Neural progenitor cell (in vitro differentiated cells): ENCODE results near the gene FJX1. TPM values are rescaled to one million over a fixed set of nuclear protein-coding genes. Genes with fewer than 3 reads are reported as not detected.
A peak's percentile ranks its signal among the peaks of the same experiment; 100 is the strongest.

Source experiments
- DNase-seq: peaks from one replicate; pipeline ENCODE4 v3.0.0-alpha.2; 2016; ENCODE audit warnings: low spot score
- H2AFZ ChIP-seq: fragments of 200-600 bp; sonication (generic); replicated peaks from 2 replicates; pipeline ENCODE4 v1.6.1; 2016; ENCODE audit warnings: antibody characterized with exemption
- H3F3A ChIP-seq: fragments of 200-600 bp; sonication (generic); 2 replicates; pipeline ENCODE4 v1.6.1; 2016; ENCODE audit warnings: antibody characterized with exemption, low read depth
- H3K27ac ChIP-seq: fragments of 200-600 bp; sonication (generic); 2 replicates; pipeline ENCODE4 v1.5.1; 2016; ENCODE audit warnings: mild to moderate bottlenecking
- H3K27me3 ChIP-seq: fragments of 200-600 bp; sonication (generic); 2 replicates; pipeline ENCODE4 v1.6.1; 2016; ENCODE audit warnings: mild to moderate bottlenecking, moderate library complexity
- H3K36me3 ChIP-seq: fragments of 200-600 bp; sonication (generic); 2 replicates; pipeline ENCODE4 v1.5.1; 2016
- H3K4me1 ChIP-seq: fragments of 200-600 bp; sonication (generic); 2 replicates; pipeline ENCODE4 v1.6.1; 2016; ENCODE audit warnings: mixed run types
- H3K4me2 ChIP-seq: fragments of 200-600 bp; sonication (generic); 2 replicates; pipeline ENCODE4 v1.6.1; 2016
- H3K4me3 ChIP-seq: fragments of 200-600 bp; sonication (generic); 2 replicates; pipeline ENCODE4 v1.5.1; 2016
- H3K79me2 ChIP-seq: fragments of 200-600 bp; sonication (generic); 2 replicates; pipeline ENCODE4 v1.6.1; 2016; ENCODE audit warnings: low read depth
- H3K9ac ChIP-seq: fragments of 200-600 bp; sonication (generic); 2 replicates; pipeline ENCODE4 v1.6.1; 2016
- H3K9me3 ChIP-seq: fragments of 200-600 bp; sonication (generic); 2 replicates; pipeline ENCODE4 v1.5.1; 2016; ENCODE audit warnings: low read depth
- H4K20me1 ChIP-seq: fragments of 200-600 bp; sonication (generic); 2 replicates; pipeline ENCODE4 v1.6.1; 2016; ENCODE audit warnings: low read depth
- H3K27ac Mint-ChIP-seq: 3 replicates; pipeline ENCODE4 v1.8.0; 2021; ENCODE audit warnings: mixed read lengths
- H3K27me3 Mint-ChIP-seq: 2 replicates; pipeline ENCODE4 v1.8.0; 2022; ENCODE audit warnings: low read depth, mild to moderate bottlenecking, inconsistent platforms, moderate library complexity, mixed read lengths; ENCODE audit not compliant: insufficient read depth
- H3K36me3 Mint-ChIP-seq: 3 replicates; pipeline ENCODE4 v1.8.0; 2021; ENCODE audit warnings: mixed read lengths
- H3K4me1 Mint-ChIP-seq: 3 replicates; pipeline ENCODE4 v1.8.0; 2021; ENCODE audit warnings: mixed read lengths
- H3K4me3 Mint-ChIP-seq: 3 replicates; pipeline ENCODE4 v1.8.0; 2021; ENCODE audit warnings: mild to moderate bottlenecking, moderate library complexity, mixed read lengths
- H3K9me3 Mint-ChIP-seq: 3 replicates; pipeline ENCODE4 v1.8.0; 2020; ENCODE audit warnings: mixed read lengths
- EZH2 ChIP-seq: fragments of 200-600 bp; sonication (generic); IDR thresholded peaks from 2 replicates; pipeline ENCODE4 v1.6.1; 2017; ENCODE audit warnings: antibody characterized with exemption, mild to moderate bottlenecking, moderate library complexity
- EZH2phosphoT487 ChIP-seq: fragments of 200-600 bp; sonication (generic); IDR thresholded peaks from 2 replicates; pipeline ENCODE4 v1.6.1; 2017; ENCODE audit warnings: antibody characterized with exemption
- total RNA-seq: library from RNA; depleted of rRNA; stranded (reverse); fragments of >200 nt; gene quantifications from 2 replicates; pipeline ENCODE4 v1.2.3, GENCODE V29; 2015; ENCODE audit warnings: low replicate concordance
- TF ChIP-seq, protein P1 (sequence below): fragments of 200-600 bp; sonication (generic); IDR thresholded peaks from 2 replicates; pipeline ENCODE4 v1.5.1; 2017; ENCODE audit warnings: antibody characterized with exemption, mild to moderate bottlenecking

Gene FJX1
- total RNA-seq, 1 donor from 2014 or later = 53.3 TPM

GRCh38 chr11:35633827-35634423 lies 15.7 kb downstream of the FJX1 start:
- H3K36me3 ChIP-seq = no peaks in the 10 kb centered on the region
- H3K9me3 ChIP-seq = no peaks in the 10 kb centered on the region
- no peak overlapping the region for H3K9ac ChIP-seq
- peaks cover 2% of the 10 kb centered on the region for H3K9me3 Mint-ChIP-seq
- no peaks in the 10 kb centered on the region for H3K36me3 Mint-ChIP-seq
- no peaks in the 10 kb centered on the region for H3K79me2 ChIP-seq
- H3K4me1 Mint-ChIP-seq = peaks cover 30% of the 10 kb centered on the region
- H4K20me1 ChIP-seq = no peaks in the 10 kb centered on the region
- no peak overlapping the region for H3K27ac ChIP-seq
- no peak overlapping the region for H3K4me2 ChIP-seq
- no peak overlapping the region for H2AFZ ChIP-seq
- no peak overlapping the region for H3K4me3 ChIP-seq
- no peaks in the 10 kb centered on the region for H3K4me1 ChIP-seq
- H3K4me3 Mint-ChIP-seq = no peak overlapping the region
- H3F3A ChIP-seq = no peaks in the 10 kb centered on the region
- no peaks in the 10 kb centered on the region for H3K27me3 Mint-ChIP-seq
- no peak for TF ChIP-seq EZH2
- TF ChIP-seq, protein P1, sequence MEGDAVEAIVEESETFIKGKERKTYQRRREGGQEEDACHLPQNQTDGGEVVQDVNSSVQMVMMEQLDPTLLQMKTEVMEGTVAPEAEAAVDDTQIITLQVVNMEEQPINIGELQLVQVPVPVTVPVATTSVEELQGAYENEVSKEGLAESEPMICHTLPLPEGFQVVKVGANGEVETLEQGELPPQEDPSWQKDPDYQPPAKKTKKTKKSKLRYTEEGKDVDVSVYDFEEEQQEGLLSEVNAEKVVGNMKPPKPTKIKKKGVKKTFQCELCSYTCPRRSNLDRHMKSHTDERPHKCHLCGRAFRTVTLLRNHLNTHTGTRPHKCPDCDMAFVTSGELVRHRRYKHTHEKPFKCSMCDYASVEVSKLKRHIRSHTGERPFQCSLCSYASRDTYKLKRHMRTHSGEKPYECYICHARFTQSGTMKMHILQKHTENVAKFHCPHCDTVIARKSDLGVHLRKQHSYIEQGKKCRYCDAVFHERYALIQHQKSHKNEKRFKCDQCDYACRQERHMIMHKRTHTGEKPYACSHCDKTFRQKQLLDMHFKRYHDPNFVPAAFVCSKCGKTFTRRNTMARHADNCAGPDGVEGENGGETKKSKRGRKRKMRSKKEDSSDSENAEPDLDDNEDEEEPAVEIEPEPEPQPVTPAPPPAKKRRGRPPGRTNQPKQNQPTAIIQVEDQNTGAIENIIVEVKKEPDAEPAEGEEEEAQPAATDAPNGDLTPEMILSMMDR = no peak
- no peak for TF ChIP-seq EZH2phosphoT487
- no peak overlapping the region for H3K27ac Mint-ChIP-seq
- peaks cover 11% of the 10 kb centered on the region for H3K27me3 ChIP-seq
- no peak for DNase-seq

DNA sequence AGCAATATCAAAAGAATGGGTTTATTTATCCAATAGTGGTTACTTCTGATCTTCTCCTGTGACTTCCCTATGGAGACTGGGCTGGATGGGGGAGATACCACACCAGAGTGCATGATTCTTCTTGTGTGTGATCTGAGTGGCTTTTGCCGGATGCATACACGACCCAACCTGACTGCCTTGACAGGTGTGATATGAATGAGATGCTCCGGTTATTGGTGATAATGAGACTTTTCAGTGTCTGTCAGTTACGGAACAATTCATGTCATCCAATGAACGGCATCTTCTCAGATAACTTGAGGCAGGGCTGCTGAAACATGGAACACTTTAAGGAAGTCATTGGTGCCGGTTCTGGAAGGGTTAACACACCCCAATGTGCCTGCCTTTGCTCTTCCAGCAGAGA lies 17.7 kb downstream of the FJX1 start:
- TF ChIP-seq, protein P1 = no peak
- TF ChIP-seq EZH2 = no peak
- TF ChIP-seq EZH2phosphoT487 = no peak
- Histone ChIP-seq H3K36me3 (no peaks in the 10 kb centered on the region), H3K4me3 (no peak overlapping the region), H3K4me2 (no peak overlapping the region), H3K4me1 (peaks cover under 1% of the 10 kb centered on the region), H3K9me3 (no peaks in the 10 kb centered on the region), H3F3A (peaks cover 6% of the 10 kb centered on the region), H3K27ac (no peak overlapping the region), H3K27me3 (peaks cover 11% of the 10 kb centered on the region), H4K20me1 (no peaks in the 10 kb centered on the region), H3K79me2 (no peaks in the 10 kb centered on the region), H3K9ac (no peak overlapping the region), H2AFZ (no peak overlapping the region)
- no peaks in the 10 kb centered on the region for H3K36me3 Mint-ChIP-seq
- peaks cover 36% of the 10 kb centered on the region for H3K4me1 Mint-ChIP-seq
- no peak overlapping the region for H3K4me3 Mint-ChIP-seq
- no peaks in the 10 kb centered on the region for H3K27me3 Mint-ChIP-seq
- peaks cover 2% of the 10 kb centered on the region for H3K9me3 Mint-ChIP-seq
- H3K27ac Mint-ChIP-seq = no peak overlapping the region
- DNase-seq = no peak

DNA sequence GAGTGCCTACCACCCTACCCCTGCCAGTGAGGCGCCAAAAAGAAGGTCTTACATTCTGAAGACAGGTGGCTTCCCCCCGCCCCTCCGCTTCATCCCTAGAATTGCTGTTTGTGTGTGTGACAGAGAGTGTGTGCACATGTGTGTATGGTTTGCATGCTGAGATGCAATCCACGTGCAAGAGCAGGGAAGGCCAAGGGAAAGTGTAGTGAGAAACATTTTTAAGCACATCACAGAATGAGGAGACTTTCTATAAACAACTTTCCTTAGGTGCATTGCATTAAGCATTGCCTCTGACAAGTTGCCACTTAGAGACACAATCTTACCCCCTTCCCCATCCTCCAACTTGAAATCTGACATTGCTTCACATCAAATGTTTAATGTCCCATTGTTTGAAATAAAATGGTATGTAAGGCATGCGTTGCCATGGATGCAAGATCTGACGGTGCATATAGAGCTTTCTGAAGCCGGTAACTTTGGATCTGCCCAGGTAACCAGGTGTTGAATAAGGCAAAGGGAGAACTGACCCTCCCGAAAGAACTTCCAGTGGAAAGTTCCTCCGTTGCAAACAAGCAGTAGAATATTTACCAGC lies 21.4 kb downstream of the FJX1 start:
- no peak overlapping the region for H3K4me3 ChIP-seq
- TF ChIP-seq, protein P1 = no peak
- TF ChIP-seq EZH2 (no peak), EZH2phosphoT487 (no peak)
- H3K4me2 ChIP-seq = no peak overlapping the region
- H3K79me2 ChIP-seq = no peaks in the 10 kb centered on the region
- H3K27ac Mint-ChIP-seq = no peak overlapping the region
- no peaks in the 10 kb centered on the region for H4K20me1 ChIP-seq
- H3K9me3 ChIP-seq = no peaks in the 10 kb centered on the region
- no peak overlapping the region for H2AFZ ChIP-seq
- H3K27me3 ChIP-seq = peaks cover 11% of the 10 kb centered on the region
- H3K36me3 Mint-ChIP-seq = no peaks in the 10 kb centered on the region
- H3K27me3 Mint-ChIP-seq = no peaks in the 10 kb centered on the region
- peak overlapping the region; percentile 14 for H3K4me3 Mint-ChIP-seq
- H3K27ac ChIP-seq = no peak overlapping the region
- peaks cover 51% of the 10 kb centered on the region for H3K4me1 Mint-ChIP-seq
- DNase-seq = no peak
- no peaks in the 10 kb centered on the region for H3K36me3 ChIP-seq
- H3K9ac ChIP-seq = no peak overlapping the region
- H3F3A ChIP-seq = peaks cover 15% of the 10 kb centered on the region
- no peaks in the 10 kb centered on the region for H3K9me3 Mint-ChIP-seq
- peaks cover 27% of the 10 kb centered on the region for H3K4me1 ChIP-seq
